GM21447 (cell line): ENCODE data around the gene MGME1.

Source experiments
- ATAC-seq: cut with Tn5 transposase; IDR thresholded peaks from one replicate; pipeline ENCODE4 v1.9.1; 2021; ENCODE audit not compliant: unreplicated experiment

Gene MGME1

GRCh38 chr20:17940224-17940971, 28.4 kb upstream of the MGME1 start:
- ATAC-seq: no peak

GRCh38 chr20:17941087-17941825, 27.6 kb upstream of the MGME1 start:
- ATAC-seq: no peak

- ATAC-seq: no peak
These were observed 27.0 kb upstream of the MGME1 start for GRCh38 chr20:17941826-17942196.

- ATAC-seq: peak; percentile 61
These were observed 25.5 kb upstream of the MGME1 start for GRCh38 chr20:17943343-17943742.

- ATAC-seq: no peak
These were observed 23.9 kb upstream of the MGME1 start for GRCh38 chr20:17944854-17945474.

- ATAC-seq: no peak
These were observed 22.8 kb upstream of the MGME1 start for GRCh38 chr20:17946040-17946439.

- ATAC-seq: no peak
These were observed 22.0 kb upstream of the MGME1 start for GRCh38 chr20:17946572-17947473.

GRCh38 chr20:17947474-17947815, 21.4 kb upstream of the MGME1 start:
- ATAC-seq: no peak

- ATAC-seq: no peak
These were observed 20.4 kb upstream of the MGME1 start for GRCh38 chr20:17948442-17948841.

GRCh38 chr20:17949899-17950298, 18.9 kb upstream of the MGME1 start:
- no peak for ATAC-seq

GRCh38 chr20:17950670-17951069, 18.1 kb upstream of the MGME1 start:
- no peak for ATAC-seq

- no peak for ATAC-seq
These were observed 17.5 kb upstream of the MGME1 start for GRCh38 chr20:17951323-17951722.

GRCh38 chr20:17952692-17953684, 15.8 kb upstream of the MGME1 start:
- no peak for ATAC-seq

- ATAC-seq: no peak
These were observed 14.9 kb upstream of the MGME1 start for GRCh38 chr20:17953935-17954334.

- no peak for ATAC-seq
These were observed 13.5 kb upstream of the MGME1 start for GRCh38 chr20:17955302-17955701.

- no peak for ATAC-seq
These were observed 12.6 kb upstream of the MGME1 start for GRCh38 chr20:17956099-17956685.

GRCh38 chr20:17957505-17958363, 11.1 kb upstream of the MGME1 start:
- no peak for ATAC-seq

GRCh38 chr20:17958373-17959256, 10.2 kb upstream of the MGME1 start:
- no peak for ATAC-seq
